ENCODE data around the gene CLEC20A.

DNA sequence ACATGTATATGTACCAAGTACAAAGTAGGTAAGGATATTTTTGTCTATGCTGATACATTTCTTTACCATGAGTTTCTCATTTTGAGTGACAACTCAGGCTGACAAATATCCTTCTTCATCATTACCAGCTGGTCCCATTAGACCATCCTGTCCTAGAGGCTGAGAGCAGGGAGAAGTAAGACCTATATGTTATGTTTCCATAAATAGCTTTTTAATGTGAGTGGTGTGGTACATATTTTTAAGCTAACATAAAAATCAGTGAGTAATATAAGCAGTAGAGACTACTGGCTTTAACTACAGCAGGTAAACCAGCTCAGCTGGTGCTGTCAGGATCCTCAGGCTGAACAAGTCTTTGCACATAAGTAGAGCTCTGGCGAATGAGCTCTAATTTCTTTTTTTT is 62.4 kb downstream of the CLEC20A start:
- TF ChIP-seq POLR2AphosphoS5 (IDR thresholded peaks at IDR 0.05; ENCODE audit: low read depth, low read length) (no peak), POLR2A (IDR thresholded peaks at IDR 0.05; ENCODE audit: low read depth, low read length) (no peak), TAF1 (IDR thresholded peaks at IDR 0.05; ENCODE audit: borderline replicate concordance, low read depth, low read length) (no peak)

Data from GM12892 (cell line).